ENCODE measurements around the gene DIP2B. TPM values are rescaled to one million over a fixed set of nuclear protein-coding genes. Genes with fewer than 3 reads are reported as not detected.
A peak's percentile ranks its signal among the peaks of the same experiment; 100 is the strongest.

The DIP2B gene
- polyA plus RNA-seq, 2 of the 4 experiments (the other 2 are of a cell fraction) = 16.9 to 29.3 TPM

GRCh38 chr12:50581226-50582184, 76.7 kb downstream of the DIP2B start:
- 89% methylated on average over 10 of the region's 10 CpGs for WGBS (ENCODE audit: missing lambda C conversion rate)
- Histone ChIP-seq H3K4me2 (no peak overlapping the region), H3K9me3 (no peaks in the 10 kb centered on the region), H3K27ac (peak overlapping the region in 1 of 2 experiments; percentile 36; a peak in 2 of 6 replicates), H3K4me1 (peaks cover 42% of the 10 kb centered on the region), H3K4me3 (no peak overlapping the region)
- POLR2A ChIA-PET = interaction anchor here (0.7 kb wide), 1 partner anchor 16 kb away, joined by 5 read pairs; no protein-coding TSS in a partner anchor
- no peak for FAIRE-seq
- TF ChIP-seq POLR2A (IDR thresholded peaks at IDR 0.05; ENCODE audit: low read length) (no peak), CTCF (IDR thresholded peaks at IDR 0.05) (no peak), HES2 (IDR thresholded peaks at IDR 0.05) (no peak), RFX5 (IDR thresholded peaks at IDR 0.05) (no peak), EHF (CRISPR knock-in tag; IDR thresholded peaks at IDR 0.05) (no peak)
- peak in 1 of 2 experiments; percentile 40; a peak in 3 of 6 replicates for ATAC-seq
- CTCF ChIA-PET = interaction anchor here (0.7 to 3.4 kb wide), 5 partner anchors 9 to 77 kb away, joined by 4 to 12 read pairs (median 4); partner anchors contain the start of gene DIP2B
- DNase-seq (ENCODE audit: low read depth in 1 of 2, low spot score in 1 of 2) = no peak

GRCh38 chr12:50584135-50584534, 79.3 kb downstream of the DIP2B start:
- DNase-seq (ENCODE audit: low read depth in 1 of 2, low spot score in 1 of 2) (no peak), ATAC-seq (no peak), FAIRE-seq (no peak)
- 100% methylated on average over 1 of the region's 1 CpG for WGBS (ENCODE audit: missing lambda C conversion rate)
- H3K4me2 ChIP-seq = no peak overlapping the region
- no peaks in the 10 kb centered on the region for H3K9me3 ChIP-seq
- TF ChIP-seq CTCF (IDR thresholded peaks at IDR 0.05) (no peak), REST (IDR thresholded peaks at IDR 0.05) (peak; percentile 26; the same call in 1 of the 2 replicates), CBX2 (IDR thresholded peaks at IDR 0.05; ENCODE audit: borderline replicate concordance, low read depth) (no peak)
- no peak overlapping the region for H3K27ac ChIP-seq
- ChIA-PET POLR2A (no interaction called here), CTCF (no interaction called here)
- peaks cover 37% of the 10 kb centered on the region for H3K4me1 ChIP-seq
- H3K4me3 ChIP-seq = no peak overlapping the region

- 90% methylated on average over 8 of the region's 8 CpGs for WGBS (ENCODE audit: missing lambda C conversion rate)
- CTCF ChIA-PET = interaction anchor here (1.1 to 1.5 kb wide), 3 partner anchors 10 to 48 kb away, joined by 3 to 4 read pairs (median 3); no protein-coding TSS in a partner anchor
- peaks cover 6% of the 10 kb centered on the region; the same call in 1 of the 3 replicates for H3K4me1 ChIP-seq
- FAIRE-seq (no peak), DNase-seq (ENCODE audit: low read depth in 1 of 2, low spot score in 1 of 2) (no peak), ATAC-seq (no peak)
- H3K4me3 ChIP-seq = no peak overlapping the region
- no peaks in the 10 kb centered on the region for H3K9me3 ChIP-seq
- H3K27ac ChIP-seq = no peak overlapping the region
- POLR2A ChIA-PET = no interaction called here
- H3K4me2 ChIP-seq = no peak overlapping the region
- TF ChIP-seq HOXB13 (CRISPR knock-in tag; IDR thresholded peaks at IDR 0.05; ENCODE audit: low read depth) = no peak
- TF ChIP-seq MYC (IDR thresholded peaks at IDR 0.05; ENCODE audit: borderline replicate concordance, low read length) = no peak
- no peak for TF ChIP-seq FOSB (CRISPR knock-in tag; IDR thresholded peaks at IDR 0.05)
- no peak for TF ChIP-seq HES2 (IDR thresholded peaks at IDR 0.05)
- TF ChIP-seq FOSL2 (IDR thresholded peaks at IDR 0.05) = no peak
- no peak for TF ChIP-seq FOSL2 (CRISPR knock-in tag; IDR thresholded peaks at IDR 0.05)
- no peak for TF ChIP-seq RNF2 (IDR thresholded peaks at IDR 0.05; ENCODE audit: borderline replicate concordance, low read depth)
- no peak for TF ChIP-seq HOXA7 (CRISPR knock-in tag; IDR thresholded peaks at IDR 0.05)
- TF ChIP-seq GATA3 (IDR thresholded peaks at IDR 0.05; ENCODE audit: borderline replicate concordance) = no peak
- TF ChIP-seq ZFP36 (IDR thresholded peaks at IDR 0.05; ENCODE audit: borderline replicate concordance, partially characterized antibody) = no peak
- TF ChIP-seq POLR2A (IDR thresholded peaks at IDR 0.05; ENCODE audit: low read length) = no peak
Observed at GRCh38 chr12:50589650-50590435, 85.1 kb downstream of the DIP2B start.

Data from A549 (cell line).